Measurements from ENCODE around the gene RAVER2. TPM values are rescaled to one million over a fixed set of nuclear protein-coding genes. Genes with fewer than 3 reads are reported as not detected.

Gene RAVER2
- total and polyA plus RNA-seq, 2 of the 13 experiments (the other 11 are each of a cell fraction or from before 2014, with no cell fraction given), result 11.4 to 15.4 TPM

- ChIA-PET POLR2A (no interaction called here), CTCF (ENCODE audit: low intra/inter-chr PET ratio, low total read pairs) (no interaction called here)
- Histone ChIP-seq H4K20me1 (ENCODE audit: insufficient read depth, low read length) (no peaks in the 10 kb centered on the region), H3K4me3 (replicated peaks in 1 of 3; ENCODE audit: insufficient read depth in 1 of 3, low read depth in 2 of 3, low read length in 3 of 3) (no peak overlapping the region), H3K9me3 (ENCODE audit: low read length) (no peaks in the 10 kb centered on the region), H3K36me3 (replicated peaks in 1 of 2; ENCODE audit: control insufficient read depth in 1 of 2, insufficient read depth in 2 of 2, low read length in 2 of 2) (peaks cover 20 to 58% of the 10 kb centered on the region in 2 experiments), H3K4me1 (ENCODE audit: insufficient read depth, low read length) (no peaks in the 10 kb centered on the region), H3K27me3 (ENCODE audit: control insufficient read depth in 1 of 2, insufficient read depth in 2 of 2, low read length in 2 of 2) (no peaks in the 10 kb centered on the region), H2AFZ (ENCODE audit: low read length) (no peak overlapping the region), H3K4me2 (ENCODE audit: low read depth, low read length) (no peak overlapping the region), H3K27ac (ENCODE audit: extremely low read length, insufficient read depth, low read length) (no peak overlapping the region), H3K9ac (ENCODE audit: insufficient read depth, low read depth, low read length) (no peak overlapping the region), H3K79me2 (ENCODE audit: insufficient read depth, low read length) (no peaks in the 10 kb centered on the region)
- FAIRE-seq (no peak), DNase-seq (ENCODE audit: low spot score) (no peak), ATAC-seq (no peak)
- in situ Hi-C loops (cut with HindIII; ENCODE audit: extremely low pct_ligation_motif_present, low pct_unique_long_range_greater_than_20kb), result no loop called here
- no TSS peak for BruUV-seq (replicated peaks)
- intact Hi-C loops (cut with micrococcal nuclease; ENCODE audit: unreplicated experiment), result no loop called here
- no peak for TF ChIP-seq ZNF468 (CRISPR knock-in tag; IDR thresholded peaks at IDR 0.05)
- TF ChIP-seq, protein P1, sequence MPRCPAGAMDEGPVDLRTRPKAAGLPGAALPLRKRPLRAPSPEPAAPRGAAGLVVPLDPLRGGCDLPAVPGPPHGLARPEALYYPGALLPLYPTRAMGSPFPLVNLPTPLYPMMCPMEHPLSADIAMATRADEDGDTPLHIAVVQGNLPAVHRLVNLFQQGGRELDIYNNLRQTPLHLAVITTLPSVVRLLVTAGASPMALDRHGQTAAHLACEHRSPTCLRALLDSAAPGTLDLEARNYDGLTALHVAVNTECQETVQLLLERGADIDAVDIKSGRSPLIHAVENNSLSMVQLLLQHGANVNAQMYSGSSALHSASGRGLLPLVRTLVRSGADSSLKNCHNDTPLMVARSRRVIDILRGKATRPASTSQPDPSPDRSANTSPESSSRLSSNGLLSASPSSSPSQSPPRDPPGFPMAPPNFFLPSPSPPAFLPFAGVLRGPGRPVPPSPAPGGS (CRISPR knock-in tag; IDR thresholded peaks at IDR 0.05), result no peak
- TF ChIP-seq NFIB (CRISPR knock-in tag; IDR thresholded peaks at IDR 0.05; ENCODE audit: borderline replicate concordance), result no peak
- TF ChIP-seq PAX8 (CRISPR knock-in tag; IDR thresholded peaks at IDR 0.05; ENCODE audit: borderline replicate concordance), result no peak
- TF ChIP-seq BCL6 (CRISPR knock-in tag; IDR thresholded peaks at IDR 0.05), result no peak
- no peak for TF ChIP-seq KDM2A (CRISPR knock-in tag; IDR thresholded peaks at IDR 0.05; ENCODE audit: borderline replicate concordance, low read depth)
- TF ChIP-seq ZBTB25 (CRISPR knock-in tag; IDR thresholded peaks at IDR 0.05), result no peak
- no peak for TF ChIP-seq ZFP37 (CRISPR knock-in tag; IDR thresholded peaks at IDR 0.05; ENCODE audit: borderline replicate concordance)
- TF ChIP-seq RELA (CRISPR knock-in tag; IDR thresholded peaks at IDR 0.05), result no peak
- no peak for TF ChIP-seq MZF1 (CRISPR knock-in tag; IDR thresholded peaks at IDR 0.05; ENCODE audit: borderline replicate concordance)
- no peak for TF ChIP-seq ZNF33A (CRISPR knock-in tag; IDR thresholded peaks at IDR 0.05; ENCODE audit: borderline replicate concordance)
- TF ChIP-seq, protein P2, sequence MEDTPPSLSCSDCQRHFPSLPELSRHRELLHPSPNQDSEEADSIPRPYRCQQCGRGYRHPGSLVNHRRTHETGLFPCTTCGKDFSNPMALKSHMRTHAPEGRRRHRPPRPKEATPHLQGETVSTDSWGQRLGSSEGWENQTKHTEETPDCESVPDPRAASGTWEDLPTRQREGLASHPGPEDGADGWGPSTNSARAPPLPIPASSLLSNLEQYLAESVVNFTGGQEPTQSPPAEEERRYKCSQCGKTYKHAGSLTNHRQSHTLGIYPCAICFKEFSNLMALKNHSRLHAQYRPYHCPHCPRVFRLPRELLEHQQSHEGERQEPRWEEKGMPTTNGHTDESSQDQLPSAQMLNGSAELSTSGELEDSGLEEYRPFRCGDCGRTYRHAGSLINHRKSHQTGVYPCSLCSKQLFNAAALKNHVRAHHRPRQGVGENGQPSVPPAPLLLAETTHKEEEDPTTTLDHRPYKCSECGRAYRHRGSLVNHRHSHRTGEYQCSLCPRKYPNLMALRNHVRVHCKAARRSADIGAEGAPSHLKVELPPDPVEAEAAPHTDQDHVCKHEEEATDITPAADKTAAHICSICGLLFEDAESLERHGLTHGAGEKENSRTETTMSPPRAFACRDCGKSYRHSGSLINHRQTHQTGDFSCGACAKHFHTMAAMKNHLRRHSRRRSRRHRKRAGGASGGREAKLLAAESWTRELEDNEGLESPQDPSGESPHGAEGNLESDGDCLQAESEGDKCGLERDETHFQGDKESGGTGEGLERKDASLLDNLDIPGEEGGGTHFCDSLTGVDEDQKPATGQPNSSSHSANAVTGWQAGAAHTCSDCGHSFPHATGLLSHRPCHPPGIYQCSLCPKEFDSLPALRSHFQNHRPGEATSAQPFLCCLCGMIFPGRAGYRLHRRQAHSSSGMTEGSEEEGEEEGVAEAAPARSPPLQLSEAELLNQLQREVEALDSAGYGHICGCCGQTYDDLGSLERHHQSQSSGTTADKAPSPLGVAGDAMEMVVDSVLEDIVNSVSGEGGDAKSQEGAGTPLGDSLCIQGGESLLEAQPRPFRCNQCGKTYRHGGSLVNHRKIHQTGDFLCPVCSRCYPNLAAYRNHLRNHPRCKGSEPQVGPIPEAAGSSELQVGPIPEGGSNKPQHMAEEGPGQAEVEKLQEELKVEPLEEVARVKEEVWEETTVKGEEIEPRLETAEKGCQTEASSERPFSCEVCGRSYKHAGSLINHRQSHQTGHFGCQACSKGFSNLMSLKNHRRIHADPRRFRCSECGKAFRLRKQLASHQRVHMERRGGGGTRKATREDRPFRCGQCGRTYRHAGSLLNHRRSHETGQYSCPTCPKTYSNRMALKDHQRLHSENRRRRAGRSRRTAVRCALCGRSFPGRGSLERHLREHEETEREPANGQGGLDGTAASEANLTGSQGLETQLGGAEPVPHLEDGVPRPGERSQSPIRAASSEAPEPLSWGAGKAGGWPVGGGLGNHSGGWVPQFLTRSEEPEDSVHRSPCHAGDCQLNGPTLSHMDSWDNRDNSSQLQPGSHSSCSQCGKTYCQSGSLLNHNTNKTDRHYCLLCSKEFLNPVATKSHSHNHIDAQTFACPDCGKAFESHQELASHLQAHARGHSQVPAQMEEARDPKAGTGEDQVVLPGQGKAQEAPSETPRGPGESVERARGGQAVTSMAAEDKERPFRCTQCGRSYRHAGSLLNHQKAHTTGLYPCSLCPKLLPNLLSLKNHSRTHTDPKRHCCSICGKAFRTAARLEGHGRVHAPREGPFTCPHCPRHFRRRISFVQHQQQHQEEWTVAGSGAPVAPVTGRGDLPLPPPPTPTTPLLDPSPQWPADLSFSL (CRISPR knock-in tag; IDR thresholded peaks at IDR 0.05), result no peak
- no peak for TF ChIP-seq ZBTB8A (CRISPR knock-in tag; IDR thresholded peaks at IDR 0.05; ENCODE audit: borderline replicate concordance, low read depth)
- TF ChIP-seq ZNF331 (CRISPR knock-in tag; IDR thresholded peaks at IDR 0.05), result no peak
- no peak for TF ChIP-seq ZNF350 (CRISPR knock-in tag; IDR thresholded peaks at IDR 0.05; ENCODE audit: borderline replicate concordance, low read depth)
- TF ChIP-seq, protein P3, sequence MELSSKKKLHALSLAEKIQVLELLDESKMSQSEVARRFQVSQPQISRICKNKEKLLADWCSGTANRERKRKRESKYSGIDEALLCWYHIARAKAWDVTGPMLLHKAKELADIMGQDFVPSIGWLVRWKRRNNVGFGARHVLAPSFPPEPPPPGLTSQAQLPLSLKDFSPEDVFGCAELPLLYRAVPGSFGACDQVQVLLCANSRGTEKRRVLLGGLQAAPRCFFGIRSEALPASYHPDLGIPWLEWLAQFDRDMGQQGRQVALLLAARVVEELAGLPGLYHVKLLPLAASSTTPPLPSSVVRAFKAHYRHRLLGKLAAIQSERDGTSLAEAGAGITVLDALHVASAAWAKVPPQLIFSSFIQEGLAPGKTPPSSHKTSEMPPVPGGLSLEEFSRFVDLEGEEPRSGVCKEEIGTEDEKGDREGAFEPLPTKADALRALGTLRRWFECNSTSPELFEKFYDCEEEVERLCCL (CRISPR knock-in tag; IDR thresholded peaks at IDR 0.05; ENCODE audit: borderline replicate concordance), result no peak
Measured at GRCh38 chr1:64834734-64835133, 89.9 kb downstream of the RAVER2 start.
